Measurements from ENCODE around the gene CUL5.

DNA sequence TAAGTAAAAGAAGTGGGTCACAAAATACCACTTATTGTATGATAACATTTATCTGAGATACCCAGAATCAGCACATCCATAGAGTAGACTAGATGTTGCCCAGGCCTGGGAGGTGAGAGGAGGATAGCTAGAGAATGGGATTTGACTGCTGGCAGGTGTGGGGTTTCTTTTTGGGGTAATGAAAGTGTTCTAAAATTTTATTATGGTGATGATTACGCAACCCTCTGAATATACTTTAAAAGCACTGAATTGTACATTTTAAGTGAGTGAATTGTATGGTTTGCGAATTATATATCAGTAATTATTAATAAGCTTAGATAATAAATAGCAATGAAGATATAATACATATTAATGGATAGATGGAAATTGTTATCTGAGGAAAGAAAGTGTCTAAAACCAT is 77.0 kb downstream of the CUL5 start:
- TF ChIP-seq POLR2AphosphoS5 (IDR thresholded peaks at IDR 0.05; ENCODE audit: low read depth, low read length) (no peak), POLR2A (IDR thresholded peaks at IDR 0.05; ENCODE audit: low read depth, low read length) (no peak), TAF1 (IDR thresholded peaks at IDR 0.05; ENCODE audit: borderline replicate concordance, low read depth, low read length) (no peak)
